Inflammatory macrophage (primary cell): ENCODE data around the gene FBXO7.

Source experiments
- DNase-seq, 2 donors: peaks; one replicate each; pipeline ENCODE4 v3.0.0-alpha.2; 2020 to 2022

Gene FBXO7

GRCh38 chr22:32490279-32490678 is 15.7 kb downstream of the FBXO7 start:
- no peak for DNase-seq

GRCh38 chr22:32492111-32492510 is 17.5 kb downstream of the FBXO7 start:
- DNase-seq = no peak

- DNase-seq = no peak
These were observed 18.9 kb downstream of the FBXO7 start for GRCh38 chr22:32493551-32493950.

- no peak for DNase-seq
These were observed 20.4 kb downstream of the FBXO7 start for GRCh38 chr22:32494971-32495370.

DNA sequence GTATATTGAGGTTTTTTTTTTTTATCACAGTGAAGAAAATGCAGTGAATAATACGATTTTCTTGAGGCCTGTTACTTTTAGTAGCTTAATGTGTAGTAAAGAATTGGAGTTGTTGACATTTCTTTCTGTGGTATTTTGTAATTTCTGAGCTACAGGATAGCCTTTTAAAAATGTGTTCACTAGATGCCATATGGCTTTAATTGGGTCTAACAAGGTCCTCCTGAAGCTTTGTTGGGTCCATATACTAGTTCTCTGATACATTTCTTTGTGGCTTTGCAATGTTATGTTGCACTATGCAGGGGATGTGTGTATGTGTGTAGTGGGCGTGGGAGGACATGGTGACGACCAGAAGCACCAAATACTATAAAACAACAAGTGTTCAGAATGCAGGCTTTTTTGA is 25.1 kb downstream of the FBXO7 start:
- no peak for DNase-seq

- no peak for DNase-seq
These were observed 27.5 kb downstream of the FBXO7 start for GRCh38 chr22:32501836-32502752.

DNA sequence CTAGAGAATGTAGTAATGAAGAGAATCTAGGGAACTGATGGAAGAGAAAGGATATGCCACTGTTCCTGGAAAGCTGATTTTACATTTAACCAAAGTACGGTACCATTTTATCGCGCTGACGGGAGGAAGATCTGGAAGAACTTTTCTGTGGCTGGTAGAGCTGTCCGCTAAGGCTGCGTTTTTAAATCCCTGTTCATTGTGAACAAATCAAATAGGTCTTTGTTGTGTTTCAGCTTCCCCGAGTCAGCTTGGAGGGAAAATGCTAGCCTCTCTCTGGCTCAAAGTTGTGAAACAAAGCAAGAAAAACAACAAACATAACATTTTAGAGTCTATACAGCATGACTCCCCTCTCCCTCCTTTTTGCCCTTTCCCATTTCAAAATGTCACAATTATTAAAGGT is 34.4 kb downstream of the FBXO7 start:
- no peak for DNase-seq

GRCh38 chr22:32511274-32511673 is 36.7 kb downstream of the FBXO7 start:
- DNase-seq = no peak

- no peak for DNase-seq
These were observed 37.2 kb downstream of the FBXO7 start for GRCh38 chr22:32511776-32512175.

DNA sequence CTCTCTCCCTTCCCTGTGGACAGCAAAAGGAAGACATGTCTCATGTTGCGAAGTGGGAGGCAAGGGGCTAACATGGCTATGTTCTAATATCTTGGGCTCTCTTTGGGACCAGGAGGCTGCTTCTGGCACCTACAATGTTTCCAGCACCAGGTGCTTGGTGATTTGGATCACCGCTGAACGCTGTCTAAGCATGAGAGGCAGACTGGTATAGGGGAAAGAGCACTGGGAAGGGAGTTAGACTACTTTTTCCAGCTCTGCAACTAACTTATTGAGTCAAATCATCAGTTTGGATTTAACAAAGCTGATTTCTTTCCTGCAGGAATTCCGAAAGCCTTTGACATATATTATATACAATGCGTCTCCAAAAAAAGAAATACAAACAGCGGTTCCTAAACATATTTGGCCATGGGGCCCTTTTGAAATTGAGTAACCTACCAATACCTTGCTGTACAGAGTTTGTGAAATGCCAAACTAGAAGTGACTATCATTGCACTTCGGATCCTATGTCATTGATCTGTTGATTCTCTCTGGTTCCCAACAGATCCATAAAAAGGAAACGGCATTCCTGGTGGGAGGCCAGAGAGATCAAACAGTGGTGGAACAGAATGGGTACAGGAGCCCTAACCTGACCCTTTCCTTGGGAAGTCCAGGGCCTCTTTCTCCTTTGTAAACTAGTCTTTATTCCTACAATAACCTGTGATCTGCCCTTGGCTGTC is 37.8 kb downstream of the FBXO7 start:
- DNase-seq = no peak

- DNase-seq = no peak
These were observed 40.5 kb downstream of the FBXO7 start for GRCh38 chr22:32515084-32515483.

- DNase-seq = no peak
These were observed 42.9 kb downstream of the FBXO7 start for GRCh38 chr22:32517488-32517887.

- DNase-seq = no peak
These were observed 43.3 kb downstream of the FBXO7 start for GRCh38 chr22:32517921-32518320.

DNA sequence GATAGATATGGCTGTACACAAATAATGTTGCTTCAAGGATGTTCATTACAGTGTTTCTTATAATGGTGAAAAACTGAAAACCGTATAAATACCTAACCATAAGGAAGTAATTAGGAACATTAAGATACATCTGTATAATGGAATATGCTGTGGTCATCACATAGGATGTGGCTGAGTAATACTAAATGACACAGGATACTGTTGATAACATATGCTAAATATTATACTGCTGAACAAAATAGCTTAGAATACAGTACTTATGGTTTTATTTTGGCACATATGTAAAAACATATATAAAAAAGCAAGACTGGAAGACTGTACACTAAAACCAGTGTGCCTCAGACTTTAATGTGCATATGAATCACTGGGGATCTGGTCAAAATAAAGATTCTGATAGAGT is 43.8 kb downstream of the FBXO7 start:
- no peak for DNase-seq

GRCh38 chr22:32518848-32519247 is 44.2 kb downstream of the FBXO7 start:
- no peak for DNase-seq

- DNase-seq = no peak
These were observed 46.0 kb downstream of the FBXO7 start for GRCh38 chr22:32520612-32521011.

GRCh38 chr22:32522237-32522636 is 47.6 kb downstream of the FBXO7 start:
- no peak for DNase-seq

GRCh38 chr22:32527756-32528155 is 53.1 kb downstream of the FBXO7 start:
- no peak for DNase-seq

DNA sequence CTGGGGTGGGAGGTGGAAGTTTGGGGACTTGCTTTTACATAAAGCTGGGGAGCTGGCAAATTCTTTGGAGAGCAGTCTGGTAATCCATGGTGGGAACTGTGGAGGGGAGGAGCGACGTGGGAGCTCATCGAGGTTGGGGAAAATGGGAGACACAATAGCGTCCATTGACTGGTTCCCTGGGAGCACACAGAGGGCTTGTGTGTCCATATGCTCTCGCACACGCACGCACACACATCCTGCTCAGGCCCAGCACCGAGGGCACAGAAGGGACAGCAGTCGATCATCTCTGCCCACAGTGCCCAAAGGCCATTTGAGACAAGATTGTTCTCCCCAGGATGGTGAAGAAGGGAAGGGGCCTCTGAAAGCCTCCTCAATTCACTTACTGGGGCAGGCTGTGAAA is 53.7 kb downstream of the FBXO7 start:
- no peak for DNase-seq

DNA sequence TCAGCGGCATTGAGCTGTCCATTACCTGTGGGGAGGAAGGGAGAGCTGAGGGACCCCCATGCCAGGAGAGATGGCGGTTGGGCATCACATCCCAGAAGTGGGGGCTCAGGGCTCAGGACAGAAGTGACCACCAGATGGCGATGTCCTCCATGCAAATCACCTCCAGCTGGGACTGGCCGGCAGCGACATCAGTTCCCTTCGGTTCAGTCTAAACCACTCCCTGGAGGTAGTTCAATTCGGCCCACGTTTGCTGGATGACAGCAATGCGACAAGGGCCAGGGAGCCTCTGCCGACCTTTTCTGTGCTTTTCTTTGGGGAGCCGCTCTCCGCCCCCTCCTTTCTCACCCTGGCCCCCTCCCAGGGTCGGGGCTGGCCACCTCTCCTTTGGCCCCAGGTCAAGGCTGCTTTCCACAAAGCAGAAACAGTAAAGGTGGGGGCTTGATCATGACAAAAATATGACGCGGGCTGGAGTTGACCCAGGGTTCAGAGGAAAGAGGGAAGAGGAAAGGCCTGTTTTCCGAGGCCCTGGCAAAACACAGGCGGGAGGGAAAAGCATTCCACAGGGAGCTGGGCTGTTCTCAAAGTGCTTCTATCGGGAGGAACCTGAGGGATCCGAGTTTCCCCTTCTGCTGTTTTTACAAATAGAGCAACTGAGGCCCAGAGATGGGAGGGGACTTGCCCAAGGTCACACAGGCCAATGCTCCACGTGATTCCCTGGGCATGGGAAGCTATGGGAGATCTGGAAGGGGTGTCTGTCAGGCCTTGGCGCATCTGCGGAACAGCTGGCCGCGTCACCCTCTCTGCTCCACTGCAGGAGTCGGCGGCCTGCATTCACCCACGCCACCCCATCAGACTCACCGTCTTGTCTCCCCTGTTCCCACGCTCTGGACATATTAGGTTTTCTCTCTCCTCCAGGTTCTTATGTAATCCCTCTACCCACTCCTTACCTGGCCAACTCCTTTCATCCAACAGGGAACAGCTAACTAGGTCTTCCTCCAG is 54.7 kb downstream of the FBXO7 start:
- peak; percentile 77 to 87 for DNase-seq

GRCh38 chr22:32531228-32531627 is 56.6 kb downstream of the FBXO7 start:
- no peak for DNase-seq

- DNase-seq = peak; percentile 57 to 74
These were observed 57.6 kb downstream of the FBXO7 start for GRCh38 chr22:32531931-32532819.
